Urothelium cell line (cell line): Measurements from ENCODE around the gene ZNF124.
A peak's percentile ranks its signal among the peaks of the same experiment; 100 is the strongest.
"Not testable (repeated sequence)": the region's sequence is repeated elsewhere in the genome, so short reads cannot be mapped to it uniquely, and the experiment has no call there.

ENCODE experiments used
- DNase-seq: peaks from one replicate; pipeline ENCODE4 v3.0.0; 2011; ENCODE audit warnings: low spot score, mixed read lengths
- FAIRE-seq: peaks from 2 replicates; lab custom pipeline; 2011; peaks lifted over from hg19 to GRCh38; lab: Jason Lieb, UNC

Gene ZNF124

GRCh38 chr1:247173431-247173830, 1.6 kb upstream of the ZNF124 start:
- no peak for FAIRE-seq

GRCh38 chr1:247172996-247173395, 1.2 kb upstream of the ZNF124 start:
- no peak for DNase-seq
- no peak for FAIRE-seq

More at GRCh38 chr1:247173431-247173830, 1.6 kb upstream of the ZNF124 start:
- DNase-seq, result no peak

- DNase-seq, FAIRE-seq: not testable (repeated sequence)
Measured at GRCh38 chr1:247171443-247171842, 377 bp downstream of the ZNF124 start.

- no peak for FAIRE-seq
- DNase-seq, result no peak
Measured at GRCh38 chr1:247165674-247166073, 6.1 kb downstream of the ZNF124 start.

GRCh38 chr1:247164694-247165093, 7.1 kb downstream of the ZNF124 start:
- no peak for FAIRE-seq
- DNase-seq, result no peak

GRCh38 chr1:247156787-247157232, 15.0 kb downstream of the ZNF124 start:
- no peak for DNase-seq
- peak; percentile 13 for FAIRE-seq

GRCh38 chr1:247147781-247148180, 24.0 kb downstream of the ZNF124 start:
- FAIRE-seq, result no peak
- DNase-seq, result no peak

GRCh38 chr1:247147120-247147519, 24.7 kb downstream of the ZNF124 start:
- FAIRE-seq, DNase-seq: not testable (repeated sequence)

GRCh38 chr1:247146671-247147070, 25.1 kb downstream of the ZNF124 start:
- DNase-seq, result no peak
- no peak for FAIRE-seq

- FAIRE-seq (no peak), DNase-seq (no peak)
Measured at GRCh38 chr1:247145279-247145678, 26.5 kb downstream of the ZNF124 start.

- DNase-seq, FAIRE-seq: not testable (repeated sequence)
Measured at GRCh38 chr1:247139557-247139956, 32.3 kb downstream of the ZNF124 start.

GRCh38 chr1:247131236-247131635, 40.6 kb downstream of the ZNF124 start:
- FAIRE-seq, result no peak
- DNase-seq, result no peak

- not testable (repeated sequence) for DNase-seq, FAIRE-seq
Measured at GRCh38 chr1:247127519-247128282, 44.1 kb downstream of the ZNF124 start.

- not testable (repeated sequence) for DNase-seq, FAIRE-seq
Measured at GRCh38 chr1:247126601-247127000, 45.2 kb downstream of the ZNF124 start.

GRCh38 chr1:247126166-247126565, 45.7 kb downstream of the ZNF124 start:
- not testable (repeated sequence) for FAIRE-seq, DNase-seq

- DNase-seq, result no peak
- FAIRE-seq, result no peak
Measured at GRCh38 chr1:247121382-247121781, 50.4 kb downstream of the ZNF124 start.

GRCh38 chr1:247120408-247120668, 51.5 kb downstream of the ZNF124 start:
- not testable (repeated sequence) for DNase-seq, FAIRE-seq

- DNase-seq (no peak), FAIRE-seq (no peak)
Measured at GRCh38 chr1:247119600-247120407, 52.0 kb downstream of the ZNF124 start.

GRCh38 chr1:247118946-247119446, 52.8 kb downstream of the ZNF124 start:
- DNase-seq (peak; percentile 55), FAIRE-seq (no peak)

GRCh38 chr1:247115545-247115944, 56.3 kb downstream of the ZNF124 start:
- FAIRE-seq (no peak), DNase-seq (no peak)

- FAIRE-seq (no peak), DNase-seq (no peak)
Measured at GRCh38 chr1:247115141-247115510, 56.7 kb downstream of the ZNF124 start.
